Stimulated activated CD4-positive, alpha-beta T cell treated with anti-CD3 and anti-CD28 coated beads, Interleukin-4, amount 100 ng/mL, for 48 hours (primary cell): ENCODE results near the gene PCYOX1L.
A peak's percentile ranks its signal among the peaks of the same experiment; 100 is the strongest.

Experiments
- DNase-seq, 2 donors: peaks; one replicate each; pipeline ENCODE4 v3.0.0-alpha.2; 2020; ENCODE audit warnings: low read depth in 2 of 2

Gene PCYOX1L

DNA sequence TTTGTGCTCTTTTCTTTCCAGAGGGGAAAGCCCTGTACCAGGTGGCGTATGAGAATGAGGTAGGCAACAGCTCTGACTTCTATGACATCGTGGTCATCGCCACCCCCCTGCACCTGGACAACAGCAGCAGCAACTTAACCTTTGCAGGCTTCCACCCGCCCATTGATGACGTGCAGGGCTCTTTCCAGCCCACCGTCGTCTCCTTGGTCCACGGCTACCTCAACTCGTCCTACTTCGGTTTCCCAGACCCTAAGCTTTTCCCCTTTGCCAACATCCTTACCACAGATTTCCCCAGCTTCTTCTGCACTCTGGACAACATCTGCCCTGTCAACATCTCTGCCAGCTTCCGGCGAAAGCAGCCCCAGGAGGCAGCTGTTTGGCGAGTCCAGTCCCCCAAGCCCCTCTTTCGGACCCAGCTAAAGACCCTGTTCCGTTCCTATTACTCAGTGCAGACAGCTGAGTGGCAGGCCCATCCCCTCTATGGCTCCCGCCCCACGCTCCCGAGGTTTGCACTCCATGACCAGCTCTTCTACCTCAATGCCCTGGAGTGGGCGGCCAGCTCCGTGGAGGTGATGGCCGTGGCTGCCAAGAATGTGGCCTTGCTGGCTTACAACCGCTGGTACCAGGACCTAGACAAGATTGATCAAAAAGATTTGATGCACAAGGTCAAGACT is 10.3 kb downstream of the PCYOX1L start:
- no peak for DNase-seq

DNA sequence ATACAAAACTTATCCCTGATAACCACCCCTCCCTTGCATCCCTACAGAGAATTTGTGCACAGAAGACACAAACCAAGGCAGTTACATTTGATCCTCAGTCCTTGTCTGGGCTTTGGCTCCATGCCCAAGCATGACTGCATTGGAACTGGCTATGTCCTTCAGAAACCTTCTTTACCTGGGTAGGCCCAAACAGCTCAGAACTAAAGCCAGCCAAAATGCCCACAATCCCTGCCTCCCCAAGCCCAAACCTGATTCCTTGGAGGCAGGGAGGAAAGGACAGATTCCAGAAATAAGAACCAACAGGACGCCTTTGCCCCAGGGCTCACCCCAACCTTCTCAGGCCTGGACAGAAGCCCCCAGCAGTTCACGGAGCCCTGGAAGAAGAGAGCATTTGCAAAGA is 13.0 kb downstream of the PCYOX1L start:
- no peak for DNase-seq

DNA sequence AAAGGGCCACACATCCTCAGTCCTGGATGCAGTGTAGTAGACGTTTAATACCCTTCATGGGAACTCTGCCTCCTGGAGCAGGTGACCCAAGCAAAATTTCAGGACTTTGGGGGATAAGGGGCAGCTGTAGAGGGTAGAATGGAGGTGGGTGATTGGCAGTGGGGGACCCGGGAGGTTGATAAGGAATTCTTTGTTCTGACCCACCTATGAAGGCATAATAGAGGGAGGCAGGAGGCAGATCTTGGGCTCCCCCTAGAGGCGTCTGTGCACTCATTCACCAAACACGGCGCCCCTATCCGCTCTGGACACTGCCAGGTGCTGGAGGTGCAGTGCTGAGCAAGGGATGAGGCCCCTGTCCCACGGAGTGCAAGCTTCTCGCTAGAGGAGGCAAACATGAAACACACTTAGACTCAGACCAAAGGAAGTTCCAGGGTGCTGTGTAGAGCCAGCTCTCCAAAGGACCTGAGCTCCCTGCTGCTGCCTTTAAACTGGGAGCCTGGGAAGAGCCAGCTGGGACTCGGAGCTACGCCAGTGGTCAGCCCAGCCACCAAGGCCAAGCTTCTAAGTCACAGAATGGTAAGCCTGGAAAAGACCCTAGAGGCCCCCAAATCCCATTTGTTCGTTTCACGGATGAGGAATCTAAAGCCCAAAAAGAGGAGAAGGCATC is 13.6 kb downstream of the PCYOX1L start:
- DNase-seq, result peak; percentile 42 to 57

DNA sequence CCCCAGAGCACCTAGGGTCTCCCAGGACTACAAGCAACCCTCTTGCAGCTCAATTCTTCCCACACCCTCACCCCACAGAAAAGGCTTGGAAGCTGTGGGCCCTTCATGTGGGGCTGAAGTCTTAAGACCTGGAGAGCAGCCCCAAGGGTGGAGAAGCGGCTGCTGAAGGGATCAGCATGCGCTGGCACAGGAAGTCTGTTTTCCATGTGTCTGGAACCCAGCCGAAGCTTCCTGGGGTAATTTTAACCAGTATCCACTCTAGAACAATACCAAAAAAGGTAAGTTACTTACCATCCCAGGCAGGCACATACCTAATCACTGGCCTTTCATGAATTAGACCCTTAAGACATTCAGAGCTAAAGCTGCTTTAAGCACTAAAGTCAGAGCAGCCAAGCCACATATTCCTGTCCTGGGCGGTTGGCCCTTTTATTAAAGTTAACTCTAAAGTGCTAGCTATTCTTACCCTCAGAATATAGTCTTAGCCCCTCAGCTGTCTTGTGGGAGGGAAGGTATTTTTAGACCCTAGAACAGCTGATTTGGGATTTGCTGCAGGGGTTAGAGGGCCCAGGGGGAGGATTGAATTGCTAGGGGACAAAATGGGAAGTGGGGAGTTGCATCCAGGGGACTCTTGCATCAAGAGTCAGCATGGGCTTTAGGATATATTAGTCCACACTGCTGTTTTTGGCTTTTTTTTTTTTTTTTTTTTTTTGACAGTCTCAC is 14.4 kb downstream of the PCYOX1L start:
- no peak for DNase-seq

DNA sequence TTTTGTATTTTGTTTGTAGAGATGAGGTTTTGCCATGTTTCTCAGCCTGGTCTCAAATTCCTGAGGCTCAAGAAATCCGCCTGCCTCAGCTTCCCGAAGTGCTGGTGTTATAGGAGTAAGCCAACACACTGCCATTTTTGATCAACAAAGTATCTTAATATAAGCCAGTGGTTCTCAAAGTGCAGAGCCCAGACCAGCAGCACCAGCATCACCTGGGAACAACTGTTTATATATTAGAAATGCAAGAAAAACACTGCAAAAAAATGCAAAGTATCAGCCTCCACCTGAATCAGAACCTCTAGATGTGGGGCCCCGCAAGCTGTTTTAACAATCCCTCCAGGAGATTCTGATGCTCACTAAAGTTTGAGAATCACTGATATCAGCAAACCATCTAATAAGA is 15.1 kb downstream of the PCYOX1L start:
- DNase-seq, result no peak

DNA sequence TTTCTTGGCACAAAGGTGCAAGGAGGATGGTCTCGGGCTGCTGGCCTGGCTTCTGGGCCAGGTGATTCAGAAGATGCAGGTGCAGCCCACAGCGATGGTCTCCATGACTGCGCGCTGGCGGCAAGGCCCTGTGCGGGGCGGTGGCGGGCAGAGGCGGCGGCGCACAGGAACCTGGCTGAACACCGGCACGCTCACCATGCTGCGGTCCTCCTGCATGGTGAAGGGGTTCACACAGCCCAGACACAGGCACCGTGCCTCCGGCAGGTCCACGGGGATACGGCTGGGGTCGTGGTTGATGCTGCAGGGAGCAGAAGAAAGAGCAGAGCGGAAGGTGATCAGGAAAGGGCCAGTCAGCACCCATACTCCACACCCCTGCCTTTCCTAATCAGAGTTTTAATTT is 16.5 kb downstream of the PCYOX1L start:
- DNase-seq, result no peak

DNA sequence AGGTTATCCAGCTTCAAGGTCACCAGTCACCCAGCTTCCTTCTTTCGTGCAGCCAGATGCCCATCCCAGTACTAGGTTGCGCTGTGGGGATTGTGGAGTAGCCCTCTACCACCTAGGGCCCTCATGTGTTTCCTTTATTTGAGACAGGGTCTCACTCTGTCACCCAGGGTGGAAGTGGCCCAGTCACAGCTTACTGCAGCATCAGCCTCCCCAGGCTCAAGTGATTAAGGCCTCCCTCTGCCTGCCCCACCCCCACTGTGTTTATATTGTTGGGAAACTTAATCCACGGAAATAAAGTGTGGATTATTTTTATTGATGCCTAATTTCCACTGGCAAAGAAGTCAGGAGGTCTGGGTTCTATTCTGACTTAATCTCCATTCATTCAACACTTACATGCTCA is 17.0 kb downstream of the PCYOX1L start:
- DNase-seq, result no peak

DNA sequence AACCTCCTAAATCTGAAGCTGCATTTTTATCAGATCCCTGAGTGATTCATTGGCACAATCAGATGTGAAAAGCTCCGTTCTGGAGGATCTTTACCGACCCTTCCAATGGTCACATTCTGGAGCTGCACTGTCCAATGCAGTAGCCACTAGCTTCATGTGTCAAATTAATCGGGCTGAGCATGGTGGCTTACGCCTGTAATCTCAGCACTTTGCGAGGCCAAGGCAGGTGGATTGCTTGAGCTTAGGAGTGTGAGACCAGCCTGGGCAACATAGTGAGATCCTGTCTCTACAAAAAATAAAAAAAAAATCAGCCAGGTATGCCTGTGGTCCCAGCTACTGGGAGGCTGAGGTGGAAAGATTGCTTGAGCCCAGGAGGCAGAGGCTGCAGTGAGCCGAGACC is 17.6 kb downstream of the PCYOX1L start:
- DNase-seq, result no peak

DNA sequence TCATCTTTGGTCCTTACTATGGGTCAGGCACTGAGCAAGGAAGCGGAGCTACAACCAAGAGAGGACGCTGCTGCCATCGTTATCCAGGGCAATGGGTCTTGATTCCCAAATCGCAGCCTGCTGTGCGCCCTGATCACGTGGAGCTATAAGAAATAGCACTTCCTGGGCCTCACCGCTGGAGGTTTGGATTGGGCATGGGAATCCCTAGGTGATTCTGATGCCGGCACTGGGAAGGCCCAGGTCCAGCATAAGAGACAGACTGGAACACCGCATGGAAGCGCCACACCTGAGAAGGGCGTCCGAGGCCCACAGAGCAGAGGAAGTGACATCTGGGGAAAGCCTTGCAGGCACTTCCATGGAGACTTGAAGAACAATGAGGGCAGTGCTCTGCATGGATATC is 18.3 kb downstream of the PCYOX1L start:
- DNase-seq, result no peak

DNA sequence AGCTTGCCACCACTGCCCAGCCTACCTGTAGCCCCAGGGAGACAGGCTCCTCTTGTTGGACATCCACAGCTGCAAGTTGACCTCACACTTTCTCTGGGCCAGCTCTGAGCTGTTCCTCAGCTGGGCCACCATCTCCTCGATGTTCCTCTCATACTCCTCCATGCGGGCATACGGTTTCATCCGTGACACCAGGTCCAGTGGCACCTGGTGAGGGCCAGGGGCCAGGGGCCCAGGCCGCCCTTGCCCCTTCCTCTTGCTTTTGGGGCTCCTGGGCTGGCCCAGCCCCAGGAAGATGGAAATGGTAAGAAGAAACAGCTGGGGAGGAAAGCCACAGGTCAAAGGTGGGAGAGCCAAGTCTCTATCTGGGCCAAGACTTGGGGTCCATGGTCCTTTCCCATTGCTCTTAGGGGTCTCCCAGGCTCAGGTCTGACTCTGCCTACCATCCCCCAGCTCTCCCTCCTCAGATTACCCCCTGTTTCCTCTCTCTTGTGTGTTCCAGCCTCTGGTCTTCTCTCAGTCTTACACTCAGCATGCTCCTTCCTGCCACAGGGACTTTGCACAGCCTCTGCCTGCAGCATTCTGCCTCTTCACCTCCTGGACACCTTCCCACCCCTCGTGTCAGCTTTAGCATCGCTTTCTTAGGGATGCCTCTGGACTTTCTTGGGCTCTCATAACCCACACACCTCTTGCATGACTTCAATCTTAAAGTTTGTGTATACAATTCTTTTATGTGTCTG is 19.0 kb downstream of the PCYOX1L start:
- DNase-seq, result no peak

DNA sequence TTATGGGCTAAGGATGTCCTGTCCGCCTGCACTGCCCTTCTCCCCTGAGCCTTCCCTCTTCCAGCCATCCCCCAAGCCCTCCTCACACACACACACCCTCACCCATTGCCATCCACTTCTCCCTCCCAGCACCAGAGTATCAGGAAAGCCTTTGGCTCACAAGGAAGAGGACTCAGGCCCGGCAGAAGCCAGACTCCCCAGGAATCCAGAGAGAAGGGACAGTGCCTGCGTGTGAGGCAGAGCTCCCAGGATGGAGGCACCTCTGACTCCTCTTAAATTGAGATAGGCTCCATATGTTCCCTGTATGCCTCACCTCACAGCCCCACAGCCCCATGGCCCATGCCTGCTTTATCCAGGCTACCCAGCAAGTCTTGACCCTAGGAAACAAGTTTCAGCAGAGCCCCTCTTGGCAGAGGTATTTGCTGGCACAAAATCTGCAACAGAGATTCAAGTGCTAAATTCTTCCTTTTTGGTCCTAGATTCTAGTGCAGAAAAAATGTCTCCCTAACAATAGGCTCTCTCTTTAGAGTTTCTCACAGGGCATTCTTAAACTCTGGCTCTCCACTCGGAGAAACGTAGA is 20.5 kb downstream of the PCYOX1L start:
- no peak for DNase-seq

DNA sequence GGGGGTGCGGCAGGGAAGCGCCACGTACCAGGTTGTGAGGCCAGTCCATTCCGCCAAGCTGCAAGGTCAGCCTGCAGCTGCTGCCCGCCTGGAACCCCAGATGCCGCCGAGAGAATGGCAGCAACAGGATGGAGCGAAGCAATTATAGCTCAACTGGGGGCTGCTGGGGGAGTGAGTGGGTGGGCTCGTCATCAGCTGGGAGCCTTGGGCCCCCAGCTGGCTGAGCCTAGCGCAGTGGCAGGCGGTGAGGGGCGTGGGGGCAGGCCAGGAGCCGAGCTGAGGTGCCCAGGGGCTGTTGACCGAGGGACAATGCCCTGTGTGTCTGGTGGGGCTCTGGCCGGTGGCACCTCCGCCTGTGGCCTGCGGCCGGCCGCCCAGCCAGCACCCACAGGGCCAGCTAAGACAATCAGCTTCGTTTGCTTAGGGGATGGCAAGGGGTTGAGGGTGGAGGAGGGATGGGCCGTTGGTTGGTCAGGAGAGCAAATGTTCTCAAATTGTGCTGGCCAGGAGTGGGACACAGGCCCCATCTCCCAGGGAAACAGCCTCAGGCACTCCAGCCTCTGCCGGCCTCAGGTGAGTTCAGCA is 21.4 kb downstream of the PCYOX1L start, which contains the start of gene IL17B:
IL17B (minus strand) TSS at position 116 of the 585 bp plus-strand sequence; CDS start at position 49, 67 bp downstream.
- DNase-seq, result no peak

DNA sequence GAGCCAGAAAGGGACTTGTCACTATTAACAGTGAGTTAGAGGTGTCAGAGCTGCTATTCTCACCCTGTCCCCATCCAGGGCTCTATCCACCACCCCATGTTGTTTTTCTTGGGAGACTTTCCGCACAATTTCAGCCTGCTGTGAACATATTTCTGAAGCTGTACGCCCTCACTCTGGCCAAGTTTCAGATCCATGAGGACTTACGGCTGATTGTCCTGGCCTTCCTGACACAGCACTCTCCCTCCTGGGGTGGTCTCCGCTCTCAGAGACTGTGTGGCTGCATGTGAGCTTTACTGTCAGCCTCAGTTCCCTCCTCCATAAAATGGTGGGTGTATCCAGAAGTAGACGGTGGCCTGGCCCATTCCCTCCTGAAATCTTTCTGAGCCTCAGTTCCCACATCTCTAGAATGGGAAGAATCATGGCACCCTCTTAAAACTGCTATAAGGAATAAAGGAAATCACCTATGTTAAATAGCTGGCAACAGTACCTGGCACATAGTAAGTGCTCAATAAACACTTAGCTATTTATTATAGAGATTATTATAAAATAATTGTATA is 22.1 kb downstream of the PCYOX1L start:
- no peak for DNase-seq

DNA sequence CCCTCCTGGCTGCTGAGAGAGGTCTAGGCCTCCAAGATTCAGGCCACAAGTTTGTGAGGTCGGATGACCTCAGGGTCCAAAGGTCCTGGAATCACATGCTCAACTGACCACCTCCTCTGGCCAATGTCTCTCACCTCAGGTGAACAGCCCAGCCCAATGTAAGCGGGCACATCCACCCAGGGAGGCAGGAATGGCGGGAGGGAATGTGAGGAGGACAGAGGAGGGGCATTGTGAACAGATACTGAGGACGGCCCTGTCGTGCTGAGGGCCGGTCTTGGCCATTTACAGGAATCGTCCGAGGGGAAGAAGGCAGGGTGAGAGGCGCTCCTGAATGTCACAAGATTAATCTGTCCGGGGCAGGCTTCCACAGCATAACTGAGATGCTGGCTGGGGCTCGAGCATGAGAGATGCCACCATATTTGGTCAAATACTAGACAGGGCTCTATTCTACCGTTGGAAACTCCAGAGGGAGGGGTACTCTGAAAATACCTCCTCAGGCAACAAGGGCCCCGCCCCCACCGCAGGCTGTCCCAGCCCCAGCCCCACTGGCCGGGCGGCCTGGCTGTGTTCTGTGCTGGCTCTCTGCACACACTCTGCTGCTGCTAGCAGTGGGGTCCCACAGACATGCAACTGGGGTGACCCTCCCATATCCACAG is 22.7 kb downstream of the PCYOX1L start:
- DNase-seq, result no peak

DNA sequence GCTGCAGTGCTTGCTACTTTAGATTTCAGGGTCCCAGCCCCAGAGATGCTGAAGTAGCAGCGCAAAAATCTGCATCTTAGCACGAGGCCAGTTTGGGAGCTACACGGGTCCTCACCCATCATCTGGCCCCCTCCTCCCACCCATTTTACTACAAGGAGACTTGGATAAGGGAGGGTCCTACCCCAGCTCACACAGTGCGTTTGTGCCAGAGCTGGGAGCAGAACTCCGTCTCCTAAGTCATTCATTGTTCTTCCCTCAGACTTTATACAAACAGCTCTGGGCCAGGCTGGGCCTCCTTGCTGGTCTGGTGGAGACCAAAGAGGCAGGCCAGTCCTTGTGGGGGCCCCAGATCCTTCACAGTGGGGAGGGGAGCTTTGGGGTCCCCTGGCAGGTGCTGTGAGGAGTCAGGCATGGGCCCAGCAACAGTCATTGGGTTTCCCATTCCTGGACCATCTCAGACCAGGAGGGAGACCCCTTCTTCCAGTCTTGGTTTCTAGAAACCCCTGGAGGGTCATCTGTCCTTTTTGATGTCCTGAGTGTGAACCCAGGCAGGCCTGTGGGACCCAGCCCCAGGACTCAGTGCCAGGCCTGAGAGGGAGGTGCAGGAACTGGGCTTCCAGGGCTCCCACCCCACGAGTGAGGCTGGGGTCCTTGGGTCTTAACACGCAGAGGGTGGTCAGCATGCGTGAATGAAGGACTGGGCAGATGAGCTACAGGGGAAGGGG is 23.6 kb downstream of the PCYOX1L start:
- DNase-seq, result no peak

DNA sequence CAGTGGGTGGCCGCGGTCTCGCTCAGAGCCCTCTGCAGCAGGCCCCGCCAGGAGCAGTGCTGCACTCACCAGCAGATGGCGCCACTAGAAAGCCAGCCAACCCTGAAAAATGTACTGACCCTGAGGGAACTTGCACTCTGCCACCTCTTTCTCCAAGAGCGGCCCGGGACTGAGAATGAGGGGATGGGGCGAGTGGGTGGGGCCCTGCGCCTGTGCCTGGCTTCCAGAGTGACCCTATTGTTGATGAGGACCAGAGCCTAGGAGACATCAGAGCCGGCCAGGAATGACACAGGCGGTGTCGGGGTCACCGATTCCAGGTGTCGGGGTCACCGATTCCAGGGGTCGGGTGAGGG is 24.1 kb downstream of the PCYOX1L start:
- peak; percentile 60 to 80 for DNase-seq

DNA sequence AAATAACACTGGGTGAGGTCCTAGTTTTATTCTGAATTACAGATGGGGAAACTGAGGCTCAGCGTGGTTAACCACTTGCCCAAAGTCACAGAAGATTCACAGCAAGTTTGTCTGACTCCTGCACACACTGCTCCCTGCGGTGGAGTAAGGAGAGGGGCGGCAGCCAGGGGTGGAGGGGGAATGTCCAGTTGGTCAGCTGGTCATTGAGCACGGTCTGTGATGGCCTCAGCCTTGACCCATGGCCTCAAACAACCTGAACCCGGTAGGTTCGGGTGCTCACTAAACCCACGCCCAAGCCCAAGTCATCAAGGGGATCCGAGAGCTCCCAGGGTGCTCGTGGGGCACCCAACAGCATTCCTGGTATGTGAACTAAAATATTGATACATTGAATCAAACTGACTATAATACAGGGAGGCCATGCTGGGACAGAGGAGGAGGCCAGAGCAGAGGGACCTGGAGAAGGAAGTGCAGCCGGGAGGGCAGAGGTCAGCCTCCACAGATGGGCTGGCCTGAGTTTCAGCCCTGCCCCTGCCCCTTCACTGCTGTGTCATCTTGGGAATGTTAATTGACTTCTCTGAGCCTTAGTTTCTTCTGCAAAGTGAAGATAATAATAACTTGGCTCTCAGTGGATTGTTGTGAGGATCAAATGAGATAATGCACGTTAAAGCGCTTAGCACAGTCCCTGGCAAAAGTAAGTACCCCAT is 24.8 kb downstream of the PCYOX1L start:
- no peak for DNase-seq

DNA sequence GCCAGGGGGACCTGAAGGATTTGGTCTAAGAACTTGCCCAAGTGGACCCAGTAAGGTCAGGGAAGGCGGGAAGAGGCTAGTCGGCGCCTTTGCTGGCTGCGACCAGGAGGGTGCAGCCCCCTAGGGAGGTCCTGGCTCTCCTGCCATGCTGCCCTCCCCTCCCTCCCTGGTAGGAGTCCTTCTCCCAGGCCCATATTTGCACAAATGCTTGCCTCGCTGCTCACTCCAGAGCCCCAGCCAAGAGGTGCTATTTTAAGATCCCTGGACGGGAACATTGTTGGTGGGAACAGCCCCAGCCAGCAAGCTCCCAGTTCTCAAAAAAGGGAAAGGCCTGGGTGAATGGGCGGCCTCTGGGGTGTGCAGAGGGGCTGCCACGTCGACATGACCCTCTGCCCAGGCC is 25.6 kb downstream of the PCYOX1L start:
- DNase-seq, result no peak

DNA sequence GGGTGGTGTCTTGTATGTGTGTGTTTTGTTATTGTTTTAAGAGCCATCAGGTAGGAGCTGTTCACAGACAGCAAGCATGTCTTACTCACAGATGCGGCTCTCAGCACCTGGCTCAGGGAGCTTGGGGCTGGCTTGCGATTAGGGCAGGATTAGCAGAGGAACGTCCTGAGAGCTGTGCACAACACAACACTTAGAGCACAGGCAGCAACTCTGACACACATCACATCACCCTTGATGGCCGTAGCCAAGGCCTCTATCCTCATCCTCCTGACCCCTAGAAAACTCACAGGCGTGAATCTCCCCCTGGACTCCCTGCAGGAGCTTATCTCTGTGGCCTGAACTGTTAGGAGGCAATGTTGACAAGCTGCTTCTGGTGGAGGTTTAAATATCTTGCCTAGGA is 28.3 kb downstream of the PCYOX1L start:
- DNase-seq, result no peak
